H1 (cell line): ENCODE data around the gene DNAAF3. TPM values are rescaled to one million over a fixed set of nuclear protein-coding genes. Genes with fewer than 3 reads are reported as not detected.

Experiments
- CBX5 ChIP-seq: fragments of 300-800, 300-1000 bp; sonication (generic); IDR thresholded peaks from 2 replicates; pipeline ENCODE4 v1.7.1; 2016; ENCODE audit warnings: antibody characterized with exemption, low read length, low read depth
- CTCF ChIP-seq, 3 experiments: IDR thresholded peaks; 1 replicate in 2 of 3; 2 replicates in 1 of 3; pipeline versions ENCODE4 v1.5.1 to v1.6.1; 2011; ENCODE audit warnings: low read length in 3 of 3, mild to moderate bottlenecking in 3 of 3, inconsistent platforms in 2 of 3, low read depth in 1 of 3, moderate library complexity in 1 of 3; ENCODE audit not compliant: insufficient read depth in 1 of 3; ENCODE audit errors: control extremely low read depth in 1 of 3
- E2F6 ChIP-seq: IDR thresholded peaks from 2 replicates; pipeline ENCODE4 v1.6.1; 2012; ENCODE audit warnings: inconsistent platforms
- HDAC2 ChIP-seq, 2 experiments: fragments of 300-600 bp in 1 of 2; sonication (generic) in 1 of 2; IDR thresholded peaks; 2 replicates each; pipeline ENCODE4 v1.6.1; 2011 to 2012; ENCODE audit warnings: low read depth in 2 of 2, low read length in 2 of 2, mild to moderate bottlenecking in 2 of 2, moderate library complexity in 2 of 2, borderline replicate concordance in 1 of 2, inconsistent platforms in 1 of 2
- PHF8 ChIP-seq: fragments of 200-600 bp; sonication (generic); conservative IDR thresholded peaks from 2 replicates; pipeline ENCODE4 v1.7.1; 2012; ENCODE audit warnings: low read depth, mild to moderate bottlenecking, inconsistent platforms, low read length, moderate library complexity
- POLR2A ChIP-seq, 2 experiments: IDR thresholded peaks; 1 replicate in 1 of 2; 2 replicates in 1 of 2; pipeline ENCODE4 v1.6.1; 2011; ENCODE audit warnings: low read depth in 2 of 2, low read length in 2 of 2, mild to moderate bottlenecking in 2 of 2; ENCODE audit errors: control extremely low read depth in 1 of 2
- RBBP5 ChIP-seq: IDR thresholded peaks from 2 replicates; pipeline ENCODE4 v1.7.1; 2012; ENCODE audit warnings: low read depth, mild to moderate bottlenecking, inconsistent platforms, low read length, moderate library complexity, borderline replicate concordance
- SIX5 ChIP-seq: IDR thresholded peaks from 2 replicates; pipeline ENCODE4 v1.6.1; 2011; ENCODE audit warnings: mild to moderate bottlenecking, low read depth, low read length
- TAF1 ChIP-seq: IDR thresholded peaks from 2 replicates; pipeline ENCODE4 v1.6.1; 2011; ENCODE audit warnings: mild to moderate bottlenecking, low read depth, low read length
- YY1 ChIP-seq: IDR thresholded peaks from 2 replicates; pipeline ENCODE4 v1.6.1; 2011; ENCODE audit warnings: low read depth, mild to moderate bottlenecking, low read length
- polyA plus RNA-seq, 7 experiments: library from polyadenylated mRNA; depleted of rRNA in 3 of 7; stranded (reverse) in 5 of 7; unstranded in 2 of 7; fragments of >200 nt in 5 of 7; fragments of 200-250 nt in 2 of 7; gene quantifications; 1 replicate in 5 of 7; 2 replicates in 1 of 7; 4 replicates in 1 of 7; pipeline versions ENCODE4 v1.2.1 to v1.2.3, GENCODE V29; 2011 to 2013; ENCODE audit warnings: missing spikeins in 2 of 7, mixed read lengths in 2 of 7
- total RNA-seq: library from RNA; stranded (reverse); fragmentation: NEBNext Ultra II Directional; extraction: Animal tissue kit (Norgen Biotek cat#: 25700); gene quantifications from 2 replicates; pipeline ENCODE4 v1.2.1, GENCODE V29; 2021

The DNAAF3 gene
- total and polyA plus RNA-seq, 2 of the 8 experiments (the other 6 are each of a cell fraction or from before 2014, with no cell fraction given), result 5.4 to 8.0 TPM

GRCh38 chr19:55118401-55118991 lies 47.9 kb downstream of the DNAAF3 start (continued):
- TF ChIP-seq CTCF (IDR thresholded peaks at IDR 0.05; ENCODE audit: control extremely low read depth in 1 of 3, insufficient read depth in 1 of 3, low read depth in 1 of 3, low read length in 3 of 3) (no peak), PHF8 (peak; percentile 54; the same call in 1 of the 2 replicates), SIX5 (peak; percentile 66), RBBP5 (0 out of 2 replicates have a peak, but pooled peaks have one; percentile 20), HDAC2 (IDR thresholded peaks at IDR 0.05; ENCODE audit: borderline replicate concordance in 1 of 2, low read depth in 2 of 2, low read length in 2 of 2) (0 out of 4 replicates have a peak, but pooled peaks of 1 of the 2 experiments have one; percentile 30), TAF1 (peak; percentile 47; the same call in 1 of the 2 replicates), POLR2A (IDR thresholded peaks at IDR 0.05; ENCODE audit: control extremely low read depth in 1 of 2, low read depth in 2 of 2, low read length in 2 of 2) (peak in 1 of 2 experiments; percentile 62; a peak in 2 of 3 replicates), CBX5 (no peak), YY1 (peak; percentile 80; the same call in 1 of the 2 replicates), E2F6 (0 out of 2 replicates have a peak, but pooled peaks have one; percentile 25)
